ENCODE measurements around the gene MIGA2.
"Not testable (repeated sequence)": the region's sequence is repeated elsewhere in the genome, so short reads cannot be mapped to it uniquely, and the experiment has no call there.

Gene MIGA2

DNA sequence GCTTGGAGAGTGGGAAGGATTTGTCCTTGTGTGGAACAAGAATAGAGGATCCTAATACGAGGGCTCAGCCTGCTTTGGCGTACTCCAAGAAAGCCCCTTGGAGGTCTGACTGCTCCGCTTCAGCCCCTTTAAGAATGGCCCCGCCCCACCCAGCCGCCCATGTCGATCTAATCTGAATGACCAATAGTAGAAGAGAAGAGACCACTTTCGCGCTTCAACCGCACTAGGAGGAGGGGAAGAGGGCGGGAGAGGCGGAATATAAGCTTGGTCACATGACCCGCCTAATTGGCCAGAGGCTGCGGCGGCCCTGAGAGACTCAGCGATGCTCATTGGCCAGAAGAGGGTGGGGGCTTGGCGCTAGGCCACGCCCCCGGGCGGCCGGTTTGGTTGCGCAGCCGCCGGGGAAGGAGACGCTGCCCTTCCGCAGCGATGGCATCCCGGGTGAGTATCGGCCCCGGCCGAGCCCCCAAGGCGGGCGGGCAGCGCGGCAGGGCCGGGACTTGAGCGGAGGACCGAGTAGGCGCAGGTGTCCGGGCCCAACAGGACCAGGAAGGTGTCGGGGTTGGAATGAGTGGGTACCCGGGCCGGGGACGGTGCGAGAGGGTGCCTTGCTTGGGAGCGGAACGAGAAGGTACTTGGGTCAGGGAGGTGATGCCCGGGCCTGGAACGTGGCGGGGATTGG is at the start of gene MIGA2:
TSS of gene MIGA2 (plus strand) at position 386 of the 682 bp plus-strand sequence. CDS start 3,969 bp downstream, outside the sequence.
- DNase-seq (ENCODE audit: low spot score), result peak; percentile 100

GRCh38 chr9:128986671-128987070 is 49.8 kb upstream of the MIGA2 start:
- no peak for DNase-seq (ENCODE audit: low spot score)

GRCh38 chr9:128987805-128988204 is 48.6 kb upstream of the MIGA2 start:
- no peak for DNase-seq (ENCODE audit: low spot score)

- peak; percentile 86 for DNase-seq (ENCODE audit: low spot score)
These were observed 43.4 kb upstream of the MIGA2 start for GRCh38 chr9:128992995-128993394.

DNA sequence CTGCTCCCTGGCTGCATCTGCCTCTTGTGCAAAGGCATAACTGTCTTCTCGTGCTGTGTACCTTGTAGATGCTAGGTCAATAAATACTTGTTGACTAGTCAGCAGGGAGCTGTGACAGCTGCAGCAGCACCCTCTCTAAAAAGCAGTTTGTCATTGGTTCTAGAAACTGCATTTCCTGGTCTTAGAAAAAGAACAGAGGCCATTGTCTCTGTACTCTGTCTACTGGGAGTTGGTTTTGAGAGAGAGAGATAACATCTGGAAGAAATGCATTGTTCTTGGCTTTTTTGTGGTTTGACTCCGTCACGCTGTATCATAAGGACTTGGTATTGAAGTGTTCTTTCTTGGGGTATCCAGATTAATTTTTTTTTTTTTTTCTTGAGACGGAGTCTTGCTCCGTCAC is 40.6 kb upstream of the MIGA2 start:
- DNase-seq (ENCODE audit: low spot score), result peak; percentile 93

GRCh38 chr9:128998462-128998861 is 38.0 kb upstream of the MIGA2 start:
- no peak for DNase-seq (ENCODE audit: low spot score)

DNA sequence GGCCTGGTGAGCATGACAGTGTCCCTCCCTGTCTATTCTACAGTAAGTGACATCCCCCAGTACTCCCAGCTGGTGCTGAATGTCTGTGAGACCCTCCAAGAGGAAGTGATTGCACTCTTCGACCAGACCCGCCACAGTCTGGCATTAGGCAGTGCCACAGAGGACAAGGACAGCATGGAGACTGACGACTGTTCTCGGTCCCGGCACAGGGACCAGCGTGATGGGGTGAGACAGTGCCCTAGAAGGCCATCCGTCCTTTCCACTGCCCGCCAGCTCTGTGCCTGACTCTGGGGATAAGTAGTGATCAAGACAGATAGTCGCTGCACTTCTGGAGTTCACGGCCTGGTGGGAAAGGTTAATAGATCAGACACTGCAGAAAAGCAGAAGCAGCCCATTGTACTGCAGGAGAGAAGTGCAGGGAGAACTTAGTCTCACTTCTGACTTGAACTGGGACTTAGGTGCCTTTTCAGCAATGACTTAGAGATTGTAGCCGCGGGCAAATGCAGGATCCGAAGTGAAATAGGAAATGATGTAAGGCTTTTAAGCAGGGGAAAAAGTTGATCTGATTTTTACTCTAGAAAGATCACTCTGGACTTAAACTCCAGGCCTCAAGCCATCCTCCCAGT is 36.7 kb upstream of the MIGA2 start:
- DNase-seq (ENCODE audit: low spot score), result no peak

DNA sequence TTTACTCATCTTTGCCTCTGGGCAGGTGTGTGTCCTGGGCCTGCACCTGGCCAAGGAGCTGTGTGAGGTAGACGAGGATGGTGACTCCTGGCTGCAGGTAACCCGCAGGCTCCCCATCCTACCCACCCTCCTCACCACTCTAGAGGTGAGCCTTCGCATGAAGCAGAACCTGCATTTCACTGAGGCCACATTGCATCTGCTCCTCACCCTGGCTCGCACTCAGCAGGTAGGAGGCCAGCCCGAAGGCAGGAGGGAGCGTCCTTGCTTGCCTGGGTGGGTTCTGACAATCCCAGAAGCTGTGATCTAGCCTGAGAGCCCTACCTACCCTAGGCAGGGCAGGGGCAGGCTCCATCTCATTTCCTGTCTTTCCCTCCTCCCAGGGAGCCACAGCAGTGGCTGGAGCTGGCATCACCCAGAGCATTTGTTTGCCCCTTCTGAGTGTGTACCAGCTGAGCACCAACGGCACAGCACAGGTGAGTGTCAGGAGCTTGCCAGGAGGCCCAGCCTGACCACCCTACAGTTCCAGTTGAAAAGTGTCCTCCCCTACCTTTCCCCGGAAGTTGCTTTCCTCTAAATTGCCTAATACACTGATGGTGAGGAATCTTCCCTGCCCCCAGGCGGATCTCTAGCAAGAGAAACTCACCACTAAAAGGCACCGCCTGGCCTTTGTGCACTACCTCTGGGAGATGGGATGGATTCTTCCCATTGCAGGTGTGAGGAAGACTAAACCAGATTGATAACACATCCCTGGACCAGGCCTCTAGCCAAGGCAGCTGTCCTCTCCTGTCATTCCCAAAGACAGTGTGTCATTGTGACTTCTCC is 34.7 kb upstream of the MIGA2 start:
- DNase-seq (ENCODE audit: low spot score), result no peak

DNA sequence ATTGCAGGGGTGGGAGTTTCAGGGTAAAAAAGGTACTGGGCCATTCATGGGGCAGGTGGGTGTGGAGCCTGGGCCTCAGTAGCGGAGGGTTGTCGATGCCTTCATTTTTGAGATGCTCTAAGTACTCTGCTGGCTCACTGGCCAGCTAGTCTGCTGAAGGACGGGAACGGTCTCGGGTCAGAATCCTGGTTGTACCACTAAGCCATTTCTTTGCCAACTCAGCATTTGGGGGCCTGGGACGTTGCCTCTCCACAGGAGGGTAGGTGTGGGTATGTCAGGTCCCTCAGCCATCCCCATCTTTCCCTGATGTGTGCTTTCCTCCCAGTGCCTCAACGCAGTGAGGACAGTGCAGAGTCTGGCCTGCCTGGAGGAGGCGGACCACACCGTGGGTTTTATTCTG is 33.4 kb upstream of the MIGA2 start:
- no peak for DNase-seq (ENCODE audit: low spot score)

DNA sequence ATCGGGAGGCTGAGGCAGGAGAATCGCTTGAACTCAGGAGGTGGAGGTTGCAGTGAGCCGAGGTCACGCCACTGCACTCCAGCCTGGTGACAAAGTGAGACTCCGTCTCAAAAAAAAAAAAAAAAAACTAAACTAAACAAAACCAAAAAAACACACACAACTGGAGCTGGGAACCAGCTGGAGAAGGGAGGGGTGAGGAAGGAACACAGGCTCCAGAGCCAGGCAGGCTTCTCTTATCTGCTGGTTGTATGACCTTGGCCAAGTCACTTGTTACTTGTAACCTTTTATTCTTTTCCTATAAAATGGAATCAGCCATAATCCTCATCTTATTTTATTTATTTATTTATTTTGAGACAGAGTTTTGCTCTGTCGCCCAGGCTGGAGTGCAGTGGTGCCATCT is 32.3 kb upstream of the MIGA2 start:
- DNase-seq (ENCODE audit: low spot score), result not testable (repeated sequence)

- no peak for DNase-seq (ENCODE audit: low spot score)
These were observed 31.0 kb upstream of the MIGA2 start for GRCh38 chr9:129005336-129005997.

- peak; percentile 87 for DNase-seq (ENCODE audit: low spot score)
These were observed 29.9 kb upstream of the MIGA2 start for GRCh38 chr9:129006328-129007034.

GRCh38 chr9:129007035-129007765 is 29.2 kb upstream of the MIGA2 start:
- DNase-seq (ENCODE audit: low spot score), result no peak

- DNase-seq (ENCODE audit: low spot score), result no peak
These were observed 28.5 kb upstream of the MIGA2 start for GRCh38 chr9:129007766-129008468.

DNA sequence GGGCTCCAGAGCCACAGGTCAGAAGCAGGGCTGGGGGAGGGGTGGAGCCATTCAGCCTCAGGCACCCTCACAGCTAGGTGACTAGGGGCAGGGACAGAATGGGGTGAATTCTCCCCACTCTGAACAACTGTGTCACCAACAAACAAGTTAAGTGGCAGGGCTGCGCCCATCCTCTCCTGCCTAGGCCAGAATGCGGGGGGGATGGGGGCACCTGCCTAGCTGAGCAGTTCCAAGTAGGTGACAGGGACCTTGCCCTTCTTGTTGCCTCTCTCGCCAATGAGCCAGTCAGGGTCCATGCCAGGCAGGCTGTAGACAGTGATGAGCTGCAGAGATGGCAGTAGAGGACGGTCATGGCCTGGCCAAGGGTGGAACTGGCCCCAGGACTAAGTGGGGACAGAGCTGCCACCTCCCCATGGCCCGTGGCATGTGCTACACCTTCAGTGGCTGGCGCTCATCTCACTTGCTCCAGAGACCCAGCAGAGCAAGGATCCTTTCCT is 27.9 kb upstream of the MIGA2 start:
- DNase-seq (ENCODE audit: low spot score), result no peak

DNA sequence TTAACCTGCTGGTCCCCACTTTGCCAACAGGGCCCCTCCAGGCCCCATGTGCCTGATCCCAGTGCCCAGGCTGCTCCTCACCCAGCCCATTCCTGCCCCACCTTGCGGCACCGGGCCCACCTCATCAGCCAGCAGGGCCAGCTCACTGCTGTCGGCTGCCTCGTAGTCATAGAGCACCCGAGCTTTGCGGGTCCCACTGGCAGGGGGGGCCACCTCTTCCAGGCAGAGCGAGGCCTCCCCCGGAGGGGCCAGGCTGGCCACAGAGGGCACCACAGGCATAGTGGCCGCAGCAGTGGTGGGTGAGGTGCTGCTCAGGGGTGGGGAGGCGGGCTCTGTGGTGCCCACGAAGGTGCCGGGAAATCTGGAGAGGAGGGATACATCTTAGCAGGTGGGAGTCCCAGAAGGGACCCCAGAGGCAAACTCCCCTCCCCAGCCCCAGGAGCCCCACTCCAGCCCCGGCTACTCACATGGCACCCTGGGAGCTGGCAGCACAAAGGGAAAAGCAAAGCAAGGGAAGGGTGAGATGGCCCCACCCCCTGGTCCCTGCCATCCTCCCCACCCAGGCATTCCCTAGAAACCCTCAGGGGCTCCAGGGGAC is 27.3 kb upstream of the MIGA2 start:
- DNase-seq (ENCODE audit: low spot score), result no peak

- DNase-seq (ENCODE audit: low spot score), result no peak
These were observed 26.8 kb upstream of the MIGA2 start for GRCh38 chr9:129009584-129010141.

GRCh38 chr9:129010267-129010975 is 26.0 kb upstream of the MIGA2 start:
- no peak for DNase-seq (ENCODE audit: low spot score)

GRCh38 chr9:129011170-129011569 is 25.3 kb upstream of the MIGA2 start:
- no peak for DNase-seq (ENCODE audit: low spot score)

All from pons (tissue), 1 donor.